HepG2 (cell line): ENCODE data around the gene GCNT4. TPM values are rescaled to one million over a fixed set of nuclear protein-coding genes. Genes with fewer than 3 reads are reported as not detected.

Source experiments
- ARID5B ChIP-seq: IDR thresholded peaks from 2 replicates; pipeline ENCODE4 v1.4.0; 2020; ENCODE audit warnings: mild to moderate bottlenecking, missing genetic modification reagents
- ATRX ChIP-seq: sonication (generic); formaldehyde crosslinking; IDR thresholded peaks from 2 replicates; pipeline ENCODE4 v1.4.0; 2020; ENCODE audit warnings: missing genetic modification reagents, borderline replicate concordance
- DMAP1 ChIP-seq: IDR thresholded peaks from 2 replicates; pipeline ENCODE4 v1.6.1; 2016
- DNMT3B ChIP-seq: conservative IDR thresholded peaks from 2 replicates; pipeline ENCODE4 v1.6.1; 2016; ENCODE audit warnings: missing biosample characterization, control low read depth
- GTF3A ChIP-seq: sonication (generic); formaldehyde crosslinking; conservative IDR thresholded peaks from 2 replicates; pipeline ENCODE4 v1.4.0; 2020; ENCODE audit warnings: mild to moderate bottlenecking, missing genetic modification reagents
- HNRNPK ChIP-seq: fragments of 200-400 bp; formaldehyde crosslinking; IDR thresholded peaks from 2 replicates; pipeline ENCODE4 v1.6.1; 2018; ENCODE audit warnings: low read length, low read depth, moderate library complexity, mild to moderate bottlenecking; ENCODE audit not compliant: poor library complexity, severe bottlenecking
- KAT7 ChIP-seq: IDR thresholded peaks from 2 replicates; pipeline ENCODE4 v1.6.1; 2018; ENCODE audit warnings: borderline replicate concordance, missing compliant biosample characterization
- KDM6A ChIP-seq: IDR thresholded peaks from 2 replicates; pipeline ENCODE4 v1.6.1; 2016; ENCODE audit warnings: low read depth
- RCOR2 ChIP-seq: IDR thresholded peaks from 2 replicates; pipeline ENCODE4 v1.6.1; 2016; ENCODE audit warnings: missing biosample characterization, missing genetic modification reagents
- RFXANK ChIP-seq: IDR thresholded peaks from 2 replicates; pipeline ENCODE4 v1.6.1; 2016
- SOX5 ChIP-seq: IDR thresholded peaks from 2 replicates; pipeline ENCODE4 v1.6.1; 2016; ENCODE audit warnings: borderline replicate concordance
- ZNF230 ChIP-seq: sonication (generic); formaldehyde crosslinking; IDR thresholded peaks from 2 replicates; pipeline ENCODE4 v1.4.0; 2020; ENCODE audit warnings: mild to moderate bottlenecking, missing genetic modification reagents
- ZNF232 ChIP-seq: sonication (generic); formaldehyde crosslinking; IDR thresholded peaks from 2 replicates; pipeline ENCODE4 v1.4.0; 2020; ENCODE audit warnings: missing genetic modification reagents, borderline replicate concordance
- ZNF264 ChIP-seq: sonication (generic); formaldehyde crosslinking; IDR thresholded peaks from 2 replicates; pipeline ENCODE4 v1.4.0; 2020; ENCODE audit warnings: missing genetic modification reagents
- ZNF382 ChIP-seq: sonication (generic); formaldehyde crosslinking; IDR thresholded peaks from 2 replicates; pipeline ENCODE4 v1.5.0; 2020; ENCODE audit warnings: missing genetic modification reagents, mild to moderate bottlenecking, borderline replicate concordance
- ZNF777 ChIP-seq: sonication (generic); formaldehyde crosslinking; IDR thresholded peaks from 2 replicates; pipeline ENCODE4 v1.4.0; 2020; ENCODE audit warnings: missing genetic modification reagents
- polyA plus RNA-seq, 8 experiments: library from polyadenylated mRNA; depleted of rRNA in 3 of 8; stranded (reverse) in 7 of 8; unstranded in 1 of 8; fragments of >200 nt; fragmentation: Illumina TruSeq in 4 of 8; extraction: Trizol in 4 of 8; gene quantifications; 2 replicates each; pipeline versions ENCODE4 v1.2.1 to v1.2.3, GENCODE V29; 2011 to 2016; ENCODE audit warnings: low read depth in 4 of 8, missing spikeins in 1 of 8, mixed read lengths in 1 of 8; ENCODE audit not compliant: insufficient read depth in 1 of 8
- total RNA-seq, 5 experiments: library from RNA; depleted of rRNA; stranded (reverse); fragments of >200 nt; fragmentation: Illumina TruSeq; extraction: Trizol; gene quantifications; 2 replicates each; pipeline ENCODE4 v1.2.3, GENCODE V29; 2016; ENCODE audit warnings: low read depth in 1 of 5
- TF ChIP-seq, protein P1 (sequence below): sonication (generic); formaldehyde crosslinking; IDR thresholded peaks from 2 replicates; pipeline ENCODE4 v1.4.0; 2020; ENCODE audit warnings: mild to moderate bottlenecking, missing genetic modification reagents, borderline replicate concordance
- TF ChIP-seq, protein P2 (sequence below): sonication (generic); formaldehyde crosslinking; conservative IDR thresholded peaks from 2 replicates; pipeline ENCODE4 v1.4.0; 2020; ENCODE audit warnings: mild to moderate bottlenecking, missing genetic modification reagents, moderate library complexity

Gene GCNT4
- total and polyA plus RNA-seq, 2 of the 13 experiments (the other 11 are each of a cell fraction or from before 2014, with no cell fraction given): 0.22 to 0.38 TPM

- TF ChIP-seq, protein P1, sequence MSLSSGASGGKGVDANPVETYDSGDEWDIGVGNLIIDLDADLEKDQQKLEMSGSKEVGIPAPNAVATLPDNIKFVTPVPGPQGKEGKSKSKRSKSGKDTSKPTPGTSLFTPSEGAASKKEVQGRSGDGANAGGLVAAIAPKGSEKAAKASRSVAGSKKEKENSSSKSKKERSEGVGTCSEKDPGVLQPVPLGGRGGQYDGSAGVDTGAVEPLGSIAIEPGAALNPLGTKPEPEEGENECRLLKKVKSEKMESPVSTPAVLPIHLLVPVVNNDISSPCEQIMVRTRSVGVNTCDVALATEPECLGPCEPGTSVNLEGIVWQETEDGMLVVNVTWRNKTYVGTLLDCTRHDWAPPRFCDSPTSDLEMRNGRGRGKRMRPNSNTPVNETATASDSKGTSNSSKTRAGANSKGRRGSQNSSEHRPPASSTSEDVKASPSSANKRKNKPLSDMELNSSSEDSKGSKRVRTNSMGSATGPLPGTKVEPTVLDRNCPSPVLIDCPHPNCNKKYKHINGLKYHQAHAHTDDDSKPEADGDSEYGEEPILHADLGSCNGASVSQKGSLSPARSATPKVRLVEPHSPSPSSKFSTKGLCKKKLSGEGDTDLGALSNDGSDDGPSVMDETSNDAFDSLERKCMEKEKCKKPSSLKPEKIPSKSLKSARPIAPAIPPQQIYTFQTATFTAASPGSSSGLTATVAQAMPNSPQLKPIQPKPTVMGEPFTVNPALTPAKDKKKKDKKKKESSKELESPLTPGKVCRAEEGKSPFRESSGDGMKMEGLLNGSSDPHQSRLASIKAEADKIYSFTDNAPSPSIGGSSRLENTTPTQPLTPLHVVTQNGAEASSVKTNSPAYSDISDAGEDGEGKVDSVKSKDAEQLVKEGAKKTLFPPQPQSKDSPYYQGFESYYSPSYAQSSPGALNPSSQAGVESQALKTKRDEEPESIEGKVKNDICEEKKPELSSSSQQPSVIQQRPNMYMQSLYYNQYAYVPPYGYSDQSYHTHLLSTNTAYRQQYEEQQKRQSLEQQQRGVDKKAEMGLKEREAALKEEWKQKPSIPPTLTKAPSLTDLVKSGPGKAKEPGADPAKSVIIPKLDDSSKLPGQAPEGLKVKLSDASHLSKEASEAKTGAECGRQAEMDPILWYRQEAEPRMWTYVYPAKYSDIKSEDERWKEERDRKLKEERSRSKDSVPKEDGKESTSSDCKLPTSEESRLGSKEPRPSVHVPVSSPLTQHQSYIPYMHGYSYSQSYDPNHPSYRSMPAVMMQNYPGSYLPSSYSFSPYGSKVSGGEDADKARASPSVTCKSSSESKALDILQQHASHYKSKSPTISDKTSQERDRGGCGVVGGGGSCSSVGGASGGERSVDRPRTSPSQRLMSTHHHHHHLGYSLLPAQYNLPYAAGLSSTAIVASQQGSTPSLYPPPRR: no peak
- no peak for TF ChIP-seq DNMT3B (CRISPR knock-in tag)
- peak; percentile 49 for TF ChIP-seq ARID5B (CRISPR knock-in tag)
- TF ChIP-seq DMAP1: no peak
- TF ChIP-seq RCOR2 (CRISPR knock-in tag): 0 out of 2 replicates have a peak, but pooled peaks have one; percentile 27
- TF ChIP-seq ZNF382 (CRISPR knock-in tag): no peak
- TF ChIP-seq ZNF264 (CRISPR knock-in tag): no peak
- TF ChIP-seq ZNF232: no peak
- TF ChIP-seq ZNF777 (CRISPR knock-in tag): no peak
- no peak for TF ChIP-seq RFXANK (CRISPR knock-in tag)
- TF ChIP-seq GTF3A (CRISPR knock-in tag): no peak
- TF ChIP-seq ATRX (CRISPR knock-in tag): no peak
- TF ChIP-seq HNRNPK: no peak
- no peak for TF ChIP-seq SOX5 (CRISPR knock-in tag)
- TF ChIP-seq, protein P2, sequence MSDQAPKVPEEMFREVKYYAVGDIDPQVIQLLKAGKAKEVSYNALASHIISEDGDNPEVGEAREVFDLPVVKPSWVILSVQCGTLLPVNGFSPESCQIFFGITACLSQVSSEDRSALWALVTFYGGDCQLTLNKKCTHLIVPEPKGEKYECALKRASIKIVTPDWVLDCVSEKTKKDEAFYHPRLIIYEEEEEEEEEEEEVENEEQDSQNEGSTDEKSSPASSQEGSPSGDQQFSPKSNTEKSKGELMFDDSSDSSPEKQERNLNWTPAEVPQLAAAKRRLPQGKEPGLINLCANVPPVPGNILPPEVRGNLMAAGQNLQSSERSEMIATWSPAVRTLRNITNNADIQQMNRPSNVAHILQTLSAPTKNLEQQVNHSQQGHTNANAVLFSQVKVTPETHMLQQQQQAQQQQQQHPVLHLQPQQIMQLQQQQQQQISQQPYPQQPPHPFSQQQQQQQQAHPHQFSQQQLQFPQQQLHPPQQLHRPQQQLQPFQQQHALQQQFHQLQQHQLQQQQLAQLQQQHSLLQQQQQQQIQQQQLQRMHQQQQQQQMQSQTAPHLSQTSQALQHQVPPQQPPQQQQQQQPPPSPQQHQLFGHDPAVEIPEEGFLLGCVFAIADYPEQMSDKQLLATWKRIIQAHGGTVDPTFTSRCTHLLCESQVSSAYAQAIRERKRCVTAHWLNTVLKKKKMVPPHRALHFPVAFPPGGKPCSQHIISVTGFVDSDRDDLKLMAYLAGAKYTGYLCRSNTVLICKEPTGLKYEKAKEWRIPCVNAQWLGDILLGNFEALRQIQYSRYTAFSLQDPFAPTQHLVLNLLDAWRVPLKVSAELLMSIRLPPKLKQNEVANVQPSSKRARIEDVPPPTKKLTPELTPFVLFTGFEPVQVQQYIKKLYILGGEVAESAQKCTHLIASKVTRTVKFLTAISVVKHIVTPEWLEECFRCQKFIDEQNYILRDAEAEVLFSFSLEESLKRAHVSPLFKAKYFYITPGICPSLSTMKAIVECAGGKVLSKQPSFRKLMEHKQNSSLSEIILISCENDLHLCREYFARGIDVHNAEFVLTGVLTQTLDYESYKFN: no peak
- TF ChIP-seq ZNF230 (CRISPR knock-in tag): no peak
- no peak for TF ChIP-seq KAT7
- TF ChIP-seq KDM6A (CRISPR knock-in tag): no peak
These were observed 2.7 kb downstream of the GCNT4 start (continued) for GRCh38 chr5:75049456-75050351.
